Measurements from ENCODE around the gene PPP5C.
"Not testable (repeated sequence)": the region's sequence is repeated elsewhere in the genome, so short reads cannot be mapped to it uniquely, and the experiment has no call there.

PPP5C gene

DNA sequence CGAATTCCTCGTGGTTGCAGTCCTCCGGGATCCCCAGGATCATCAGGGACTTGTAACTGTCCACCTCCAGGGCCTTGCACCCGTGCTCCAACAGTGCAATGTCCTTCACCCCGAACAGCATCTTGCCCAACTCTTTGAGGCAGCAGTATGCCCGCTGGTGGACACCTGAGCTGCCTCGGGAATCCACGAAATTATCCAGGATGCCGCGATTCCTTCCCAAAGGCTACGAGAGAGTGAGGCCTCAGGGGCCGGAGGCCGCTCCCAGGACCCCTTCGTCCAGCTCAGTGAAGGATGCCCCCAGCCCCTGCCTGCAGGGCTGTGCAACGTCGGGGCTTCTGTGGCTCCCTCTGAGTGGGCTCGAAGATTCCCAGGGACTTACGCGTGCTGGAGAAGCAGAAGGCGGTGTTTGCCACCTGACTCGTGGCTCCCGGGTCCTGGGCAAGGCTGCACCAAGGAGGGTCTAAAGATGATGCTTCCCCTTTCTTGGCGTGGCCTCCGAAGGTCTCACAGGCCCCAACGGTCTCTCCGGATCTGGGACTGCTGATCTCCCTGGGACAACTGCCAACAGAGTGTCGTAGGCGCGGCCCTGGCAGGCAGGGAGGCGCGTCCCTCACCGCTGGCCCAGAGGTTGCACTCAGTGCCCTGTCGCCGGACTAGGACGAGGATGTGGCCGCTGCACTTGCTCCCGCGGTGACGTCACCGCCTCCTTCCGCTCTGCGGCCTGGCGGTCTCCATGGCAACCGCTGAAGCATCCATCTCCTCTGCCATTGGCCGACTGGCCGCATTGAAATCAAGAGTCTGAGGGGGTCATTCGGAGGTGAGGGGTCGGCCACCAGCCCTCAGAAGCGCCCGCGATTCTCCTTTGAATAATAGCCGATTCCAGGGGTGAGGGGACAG, 81.6 kb downstream of the PPP5C start, which contains the start of gene PNMA8C:
PNMA8C (minus strand) TSS at position 698 of the 897 bp plus-strand sequence; CDS start at position 121, 577 bp downstream.
- peak in 1 of 2 donors; percentile 34 for DNase-seq (ENCODE audit: low read depth in 2 of 2, low spot score in 1 of 2)

DNA sequence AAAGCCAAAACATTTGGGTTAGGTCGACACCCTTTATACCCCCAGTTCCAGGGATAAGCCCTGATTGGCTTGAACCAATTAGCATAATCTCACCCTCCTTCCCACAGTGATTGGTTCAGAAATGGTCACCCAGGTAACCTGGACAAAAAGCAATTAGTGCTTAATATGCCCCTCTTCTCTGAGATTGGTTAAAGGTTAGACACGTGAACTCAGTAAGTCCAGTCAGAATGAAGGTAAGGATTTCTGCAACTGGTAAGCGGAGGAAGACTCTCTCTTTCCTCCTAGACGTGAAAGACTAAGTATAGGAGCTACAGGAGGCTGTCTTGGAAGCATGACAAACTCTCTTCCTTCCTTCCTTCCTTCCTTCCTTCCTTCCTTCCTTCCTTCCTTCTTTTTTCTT, 83.1 kb downstream of the PPP5C start:
- DNase-seq (ENCODE audit: low read depth in 2 of 2, low spot score in 1 of 2): no peak

DNA sequence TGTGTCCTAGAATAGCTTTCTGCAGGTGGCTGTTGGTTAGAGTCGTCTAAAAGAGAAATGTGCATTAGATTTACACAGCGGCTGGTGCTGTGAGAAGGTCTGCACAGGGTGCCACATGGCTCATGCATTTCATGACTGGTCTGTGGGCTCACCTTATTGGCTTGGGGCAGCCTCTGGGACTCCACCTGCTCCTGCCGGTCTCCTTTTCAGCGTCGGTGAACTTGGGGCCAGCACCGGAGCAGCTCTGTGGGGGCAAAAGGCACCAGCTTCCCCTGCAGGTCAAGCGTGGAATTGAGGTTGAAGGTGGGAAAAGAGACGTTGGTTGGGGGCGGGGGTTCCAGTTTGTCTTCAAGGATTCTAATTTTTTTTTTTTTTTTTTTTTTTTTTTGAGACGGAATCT, 84.9 kb downstream of the PPP5C start:
- no peak for DNase-seq (ENCODE audit: low read depth in 2 of 2, low spot score in 1 of 2)

DNA sequence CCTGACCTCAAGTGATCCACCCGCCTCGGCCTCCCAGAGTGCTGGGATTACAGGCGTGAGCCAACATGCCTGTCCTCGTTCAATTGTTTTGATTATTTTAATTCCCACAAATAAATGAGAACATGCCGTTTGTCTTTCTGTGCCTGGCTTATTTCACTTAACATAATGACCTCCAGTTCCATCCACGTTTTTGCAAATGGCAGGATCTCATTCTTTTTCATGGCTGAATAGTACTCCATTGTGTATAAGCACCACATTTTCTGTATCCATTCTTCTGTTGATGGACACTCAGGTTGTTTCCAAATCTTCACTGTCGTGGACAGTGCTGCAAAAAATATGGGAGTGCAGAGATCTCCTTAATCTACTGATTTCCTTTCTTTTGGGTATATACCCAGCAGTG, 86.6 kb downstream of the PPP5C start:
- DNase-seq (ENCODE audit: low read depth in 2 of 2, low spot score in 1 of 2): not testable (repeated sequence)

DNA sequence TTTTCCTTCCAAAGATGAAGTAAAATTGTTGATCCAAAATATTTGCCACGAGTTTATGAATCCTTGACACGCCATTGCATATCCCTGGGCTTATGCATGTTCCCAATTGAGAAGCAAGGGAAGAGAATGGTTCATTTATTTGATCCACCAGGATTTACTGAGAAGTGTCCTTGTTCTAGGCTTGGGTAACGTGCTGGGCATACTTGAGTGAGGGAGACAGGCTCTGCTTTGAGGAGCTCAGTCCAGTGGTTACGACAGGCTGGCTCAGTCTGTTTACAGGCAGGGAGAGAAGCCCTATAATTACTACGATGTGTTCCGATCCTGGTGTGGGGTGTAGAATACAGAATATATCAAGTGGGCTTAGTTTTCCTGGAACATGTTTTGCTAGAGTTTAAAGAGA, 88.1 kb downstream of the PPP5C start:
- DNase-seq (ENCODE audit: low read depth in 2 of 2, low spot score in 1 of 2): no peak

DNA sequence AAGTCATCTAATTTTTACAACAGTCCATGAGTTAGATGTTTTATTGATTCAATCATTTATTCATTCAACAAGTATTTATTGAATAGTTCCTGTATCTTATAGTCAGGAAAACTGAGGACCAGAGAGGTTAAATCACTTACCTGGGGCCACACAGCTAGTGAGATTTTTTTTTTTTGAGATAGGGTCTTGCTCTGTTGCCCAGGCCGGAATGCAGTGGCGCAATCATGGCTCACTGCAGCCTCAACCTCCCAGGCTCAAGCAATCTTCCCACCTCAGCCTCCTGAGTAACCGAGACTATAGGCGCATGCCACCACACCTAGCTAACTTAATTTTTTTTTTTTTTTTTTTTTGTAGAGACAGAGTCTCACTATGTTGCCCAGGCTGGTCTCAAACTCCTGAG, 88.8 kb downstream of the PPP5C start:
- not testable (repeated sequence) for DNase-seq (ENCODE audit: low read depth in 2 of 2, low spot score in 1 of 2)

Data from stimulated activated CD8-positive, alpha-beta memory T cell treated with anti-CD3 and anti-CD28 coated beads, Interleukin-4, amount 100 ng/mL, for 4 hours (primary cell).